OCI-LY7 (cell line): ENCODE data around the gene VAV1. TPM values are rescaled to one million over a fixed set of nuclear protein-coding genes. Genes with fewer than 3 reads are reported as not detected.

ENCODE experiments used
- BruUV-seq: library from RNA; stranded (reverse); fragments of 400-500 nt; replicated peaks from 2 replicates; lab custom pipeline; 2021; lab: Mats Ljungman, UMichigan
- CTCF ChIA-PET: fragments of 300-600 bp; sonication (Branson Sonifier 250); formaldehyde crosslinking; loops from one replicate; lab custom pipeline; 2022; ENCODE audit warnings: antibody characterized with exemption; ENCODE audit not compliant: unreplicated experiment; lab: Charles Lee
- POLR2A ChIA-PET: fragments of 300-600 bp; sonication (Branson Sonifier 250); formaldehyde crosslinking; loops from one replicate; lab custom pipeline; 2022; ENCODE audit warnings: antibody characterized with exemption; lab: Charles Lee
- DNase-seq: peaks from one replicate; pipeline ENCODE4 v3.0.0-alpha.2; 2015; ENCODE audit warnings: low spot score
- H2AFZ ChIP-seq: fragments of 200-600 bp; sonication (generic), shearing (Covaris generic); 2 replicates; pipeline ENCODE4 v1.6.1; 2014; ENCODE audit warnings: mild to moderate bottlenecking, antibody characterized with exemption, low read length, moderate library complexity
- H3K27ac ChIP-seq: fragments of 200-600 bp; sonication (generic); 2 replicates; pipeline ENCODE4 v1.5.1; 2014; ENCODE audit warnings: mixed run types, low read depth, mild to moderate bottlenecking, moderate library complexity, low read length, inconsistent platforms; ENCODE audit not compliant: poor library complexity, severe bottlenecking
- H3K36me3 ChIP-seq: fragments of 200-600 bp; sonication (generic); 2 replicates; pipeline ENCODE4 v1.6.1; 2014; ENCODE audit warnings: mild to moderate bottlenecking, antibody characterized with exemption, low read length, moderate library complexity, mixed read lengths; ENCODE audit not compliant: insufficient read depth
- H3K4me1 ChIP-seq: fragments of 200-600 bp; sonication (generic); 2 replicates; pipeline ENCODE4 v1.5.1; 2014; ENCODE audit warnings: mild to moderate bottlenecking, low read length; ENCODE audit not compliant: insufficient read depth, poor library complexity, severe bottlenecking
- H3K4me2 ChIP-seq: fragments of 200-600 bp; sonication (generic); 2 replicates; pipeline ENCODE4 v1.6.1; 2014; ENCODE audit warnings: mild to moderate bottlenecking, low read length
- H3K4me3 ChIP-seq: fragments of 200-600 bp; sonication (generic); 2 replicates; pipeline ENCODE4 v1.5.1; 2014; ENCODE audit warnings: mild to moderate bottlenecking, low read depth, low read length; ENCODE audit not compliant: poor library complexity, severe bottlenecking
- H3K79me2 ChIP-seq: fragments of 200-600 bp; sonication (generic); 2 replicates; pipeline ENCODE4 v1.6.1; 2016; ENCODE audit warnings: low read depth, mild to moderate bottlenecking, low read length, moderate library complexity, mixed read lengths; ENCODE audit not compliant: insufficient read depth
- H3K9me2 ChIP-seq: fragments of 200-600 bp; sonication (generic); 2 replicates; pipeline ENCODE4 v1.6.1; 2016; ENCODE audit warnings: mild to moderate bottlenecking, low read length, mixed read lengths; ENCODE audit not compliant: insufficient read depth
- H3K9me3 ChIP-seq: fragments of 200-600 bp; sonication (generic); 2 replicates; pipeline ENCODE4 v1.6.1; 2014; ENCODE audit warnings: mild to moderate bottlenecking, mixed run types, low read length, mixed read lengths
- H4K20me1 ChIP-seq: fragments of 200-600 bp; sonication (generic); 2 replicates; pipeline ENCODE4 v1.6.1; 2014; ENCODE audit warnings: mild to moderate bottlenecking, antibody characterized with exemption, low read length, moderate library complexity, mixed read lengths; ENCODE audit not compliant: insufficient read depth
- EZH2phosphoT487 ChIP-seq: fragments of 200-600 bp; sonication (generic); IDR thresholded peaks from 2 replicates; pipeline ENCODE4 v1.6.1; 2018; ENCODE audit warnings: low read depth, borderline replicate concordance, mild to moderate bottlenecking, mixed run types, antibody characterized with exemption, low read length, moderate library complexity, mixed read lengths
- intact Hi-C: fragments of 100-400 bp; cut with micrococcal nuclease; formaldehyde crosslinking; loops from one replicate; pipeline ENCODE4 v1.10.0; 2022; ENCODE audit not compliant: unreplicated experiment
- total RNA-seq, 2 experiments: library from RNA; depleted of rRNA in 1 of 2; stranded (reverse); fragments of >200 nt in 1 of 2; shearing (Covaris generic) in 1 of 2; gene quantifications; 2 replicates each; pipeline ENCODE4 v1.2.3, GENCODE V29; 2014 to 2022
- TF ChIP-seq, protein P1 (sequence below): fragments of 200-600 bp; sonication (generic); conservative IDR thresholded peaks from 2 replicates; pipeline ENCODE4 v1.5.1; 2014; ENCODE audit warnings: mild to moderate bottlenecking, antibody characterized with exemption, low read length, moderate library complexity, mixed read lengths

VAV1 gene
- total RNA-seq, 2 experiments from 2014 or later: 90.7 to 107 TPM

GRCh38 chr19:6753178-6754031 is 19.1 kb upstream of the VAV1 start:
- ChIA-PET CTCF (no interaction called here), POLR2A (no interaction called here)
- Histone ChIP-seq H3K9me3 (no peaks in the 10 kb centered on the region), H2AFZ (peak overlapping the region; percentile 66), H3K4me1 (peaks cover 12% of the 10 kb centered on the region), H3K27ac (peak overlapping the region; percentile 50), H3K36me3 (peaks cover 28% of the 10 kb centered on the region), H3K9me2 (no peaks in the 10 kb centered on the region), H3K4me3 (peak overlapping the region; percentile 63), H4K20me1 (no peaks in the 10 kb centered on the region), H3K79me2 (no peaks in the 10 kb centered on the region), H3K4me2 (peak overlapping the region; percentile 75)
- no TSS peak for BruUV-seq
- DNase-seq: peak; percentile 99
- TF ChIP-seq, protein P1, sequence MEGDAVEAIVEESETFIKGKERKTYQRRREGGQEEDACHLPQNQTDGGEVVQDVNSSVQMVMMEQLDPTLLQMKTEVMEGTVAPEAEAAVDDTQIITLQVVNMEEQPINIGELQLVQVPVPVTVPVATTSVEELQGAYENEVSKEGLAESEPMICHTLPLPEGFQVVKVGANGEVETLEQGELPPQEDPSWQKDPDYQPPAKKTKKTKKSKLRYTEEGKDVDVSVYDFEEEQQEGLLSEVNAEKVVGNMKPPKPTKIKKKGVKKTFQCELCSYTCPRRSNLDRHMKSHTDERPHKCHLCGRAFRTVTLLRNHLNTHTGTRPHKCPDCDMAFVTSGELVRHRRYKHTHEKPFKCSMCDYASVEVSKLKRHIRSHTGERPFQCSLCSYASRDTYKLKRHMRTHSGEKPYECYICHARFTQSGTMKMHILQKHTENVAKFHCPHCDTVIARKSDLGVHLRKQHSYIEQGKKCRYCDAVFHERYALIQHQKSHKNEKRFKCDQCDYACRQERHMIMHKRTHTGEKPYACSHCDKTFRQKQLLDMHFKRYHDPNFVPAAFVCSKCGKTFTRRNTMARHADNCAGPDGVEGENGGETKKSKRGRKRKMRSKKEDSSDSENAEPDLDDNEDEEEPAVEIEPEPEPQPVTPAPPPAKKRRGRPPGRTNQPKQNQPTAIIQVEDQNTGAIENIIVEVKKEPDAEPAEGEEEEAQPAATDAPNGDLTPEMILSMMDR: peak; percentile 84
- TF ChIP-seq EZH2phosphoT487: no peak
- intact Hi-C loops: loop anchor here (1.0 kb wide), 2 partner anchors 15 to 110 kb away; no protein-coding TSS in a partner anchor

GRCh38 chr19:6754136-6754535 is 18.4 kb upstream of the VAV1 start:
- no peaks in the 10 kb centered on the region for H3K9me3 ChIP-seq
- no peaks in the 10 kb centered on the region for H3K9me2 ChIP-seq
- no peak for DNase-seq
- intact Hi-C loops: no loop called here
- H3K79me2 ChIP-seq: no peaks in the 10 kb centered on the region
- POLR2A ChIA-PET: no interaction called here
- peaks cover 28% of the 10 kb centered on the region for H3K36me3 ChIP-seq
- H2AFZ ChIP-seq: no peak overlapping the region
- peak overlapping the region; percentile 63 for H3K4me3 ChIP-seq
- no peak overlapping the region; the same call in 1 of the 2 replicates for H3K4me2 ChIP-seq
- no TSS peak for BruUV-seq
- TF ChIP-seq EZH2phosphoT487: no peak
- TF ChIP-seq, protein P1: no peak
- no peak overlapping the region for H3K27ac ChIP-seq
- peaks cover 12% of the 10 kb centered on the region for H3K4me1 ChIP-seq
- H4K20me1 ChIP-seq: no peaks in the 10 kb centered on the region
- CTCF ChIA-PET: no interaction called here
